HCT116 (cell line): ENCODE data around the gene COL18A1. TPM values are rescaled to one million over a fixed set of nuclear protein-coding genes. Genes with fewer than 3 reads are reported as not detected.

Source experiments
- ATAC-seq: fragments of 200-7000 bp; cut with Tn5 transposase; 2 replicates; pipeline ENCODE4 v1.9.1; 2020; ENCODE audit warnings: mild to moderate bottlenecking, moderate library complexity
- BruUV-seq: library from RNA; stranded (reverse); fragments of 400-500 nt; replicated peaks from 2 replicates; lab custom pipeline; 2021; lab: Mats Ljungman, UMichigan
- CTCF ChIA-PET: fragments of 300-600 bp; sonication (Branson Sonifier 250); formaldehyde crosslinking; loops from one replicate; lab custom pipeline; 2021; ENCODE audit warnings: antibody characterized with exemption; lab: Charles Lee
- POLR2A ChIA-PET: fragments of 300-600, 350-600 bp; sonication (Branson Sonifier 250); formaldehyde crosslinking; loops from one replicate; lab custom pipeline; 2021; ENCODE audit warnings: antibody characterized with exemption; lab: Charles Lee
- RAD21 ChIA-PET, 2 experiments: fragments of 300-600 bp; sonication (Branson Sonifier 250); formaldehyde crosslinking; loops; one replicate each; lab custom pipeline; 2023; ENCODE audit warnings: low total read pairs in 2 of 2; ENCODE audit not compliant: uncharacterized antibody in 2 of 2, unreplicated experiment in 2 of 2, low non-redundant PET in 1 of 2; lab: Charles Lee
- DNase-seq: peaks from one replicate; pipeline ENCODE4 v3.0.0-alpha.2; 2010; ENCODE audit warnings: low read depth, low spot score
- H2AFZ ChIP-seq: fragments of 200-600 bp; shearing (Covaris generic), sonication (generic); 2 replicates; pipeline ENCODE4 v1.6.1; 2017; ENCODE audit warnings: low read depth, mixed run types, mixed read lengths, antibody characterized with exemption, low read length; ENCODE audit not compliant: poor library complexity, severe bottlenecking
- H3K27ac ChIP-seq: 2 replicates; pipeline ENCODE4 v1.5.1; 2012; ENCODE audit warnings: low read depth, low read length
- H3K27me3 ChIP-seq: fragments of 200-600 bp; sonication (generic); 2 replicates; pipeline ENCODE4 v1.6.1; 2016; ENCODE audit warnings: mixed run types, low read length, mixed read lengths; ENCODE audit not compliant: insufficient read depth
- H3K36me3 ChIP-seq, 2 experiments: fragments of 200-500 bp in 1 of 2; fragments of 200-600 bp in 1 of 2; sonication (Bioruptor generic) in 1 of 2; sonication (generic) in 1 of 2; 2 replicates each; pipeline versions ENCODE4 v1.5.1 to v1.6.1; 2014 to 2016; ENCODE audit warnings: low read length in 2 of 2, inconsistent platforms in 1 of 2, mixed read lengths in 1 of 2, mixed run types in 1 of 2; ENCODE audit not compliant: insufficient read depth in 2 of 2, control insufficient read depth in 1 of 2
- H3K4me1 ChIP-seq, 2 experiments: fragments of 200-600 bp in 1 of 2; sonication (generic) in 1 of 2; 2 replicates each; pipeline versions ENCODE4 v1.5.1 to v1.6.1; 2012 to 2017; ENCODE audit warnings: low read length in 2 of 2, inconsistent platforms in 1 of 2, mild to moderate bottlenecking in 1 of 2, mixed read lengths in 1 of 2, mixed run types in 1 of 2, moderate library complexity in 1 of 2; ENCODE audit not compliant: insufficient read depth in 2 of 2, control insufficient read depth in 1 of 2
- H3K4me2 ChIP-seq: fragments of 200-600 bp; sonication (generic); 2 replicates; pipeline ENCODE4 v1.6.1; 2017; ENCODE audit warnings: mixed run types, low read length, mixed read lengths
- H3K4me3 ChIP-seq, 2 experiments: fragments of 200-600 bp in 1 of 2; sonication (generic) in 1 of 2; replicated peaks in 1 of 2; 2 replicates each; pipeline ENCODE4 v1.5.1; 2011 to 2016; ENCODE audit warnings: low read length in 2 of 2, control low read depth in 1 of 2, low read depth in 1 of 2, mild to moderate bottlenecking in 1 of 2, mixed read lengths in 1 of 2, mixed run types in 1 of 2
- H3K79me2 ChIP-seq: fragments of 200-600 bp; sonication (generic); 2 replicates; pipeline ENCODE4 v1.6.1; 2017; ENCODE audit warnings: mild to moderate bottlenecking, mixed run types, low read length, moderate library complexity, mixed read lengths; ENCODE audit not compliant: insufficient read depth
- H3K9ac ChIP-seq: fragments of 200-600 bp; sonication (generic); 2 replicates; pipeline ENCODE4 v1.6.1; 2016; ENCODE audit warnings: low read length, mixed read lengths
- H3K9me2 ChIP-seq: fragments of 200-600 bp; sonication (generic), shearing (Covaris generic); 2 replicates; pipeline ENCODE4 v1.6.1; 2017; ENCODE audit warnings: mixed run types, mild to moderate bottlenecking, moderate library complexity; ENCODE audit not compliant: insufficient read depth
- H3K9me3 ChIP-seq, 2 experiments: fragments of 200-500 bp in 1 of 2; fragments of 200-600 bp in 1 of 2; sonication (Bioruptor generic) in 1 of 2; sonication (generic) in 1 of 2; 2 replicates each; pipeline ENCODE4 v1.6.1; 2014 to 2017; ENCODE audit warnings: low read length in 2 of 2, mixed read lengths in 2 of 2, inconsistent platforms in 1 of 2, low read depth in 1 of 2, mild to moderate bottlenecking in 1 of 2, mixed run types in 1 of 2, moderate library complexity in 1 of 2; ENCODE audit not compliant: control insufficient read depth in 1 of 2, insufficient read depth in 1 of 2
- H4K20me1 ChIP-seq: fragments of 200-600 bp; sonication (generic), shearing (Covaris generic); 2 replicates; pipeline ENCODE4 v1.6.1; 2017; ENCODE audit warnings: mixed run types, mild to moderate bottlenecking, moderate library complexity; ENCODE audit not compliant: insufficient read depth
- JUND ChIP-seq: IDR thresholded peaks from 2 replicates; pipeline ENCODE4 v1.6.1; 2012
- POLR2AphosphoS5 ChIP-seq: IDR thresholded peaks from 2 replicates; pipeline ENCODE4 v1.6.1; 2011; ENCODE audit warnings: mild to moderate bottlenecking, low read depth, low read length, moderate library complexity
- SIN3A ChIP-seq: IDR thresholded peaks from 2 replicates; pipeline ENCODE4 v1.6.1; 2012; ENCODE audit warnings: low read depth
- SP1 ChIP-seq: IDR thresholded peaks from 2 replicates; pipeline ENCODE4 v1.6.1; 2012; ENCODE audit warnings: low read depth
- YY1 ChIP-seq: IDR thresholded peaks from 2 replicates; pipeline ENCODE4 v1.6.1; 2011; ENCODE audit warnings: low read length, low read depth, moderate library complexity, mild to moderate bottlenecking; ENCODE audit not compliant: insufficient replicate concordance; ENCODE audit errors: extremely low read depth
- intact Hi-C: fragments of 100-400 bp; cut with micrococcal nuclease; formaldehyde crosslinking; loops from 2 replicates; pipeline ENCODE4 v1.10.0; 2022
- total RNA-seq: library from RNA; stranded (reverse); gene quantifications from one replicate; pipeline ENCODE4 v1.2.1, GENCODE V29; 2021; ENCODE audit not compliant: unreplicated experiment
- TF ChIP-seq, protein P1 (sequence below): IDR thresholded peaks from 2 replicates; pipeline ENCODE4 v1.6.1; 2012
- TF ChIP-seq, protein P2 (sequence below), 3 experiments: fragments of 200-600 bp in 1 of 3; sonication (generic) in 1 of 3; IDR thresholded peaks in 2 of 3; conservative IDR thresholded peaks in 1 of 3; 2 replicates each; pipeline ENCODE4 v1.5.1; 2012 to 2017; ENCODE audit warnings: low read depth in 2 of 3, low read length in 2 of 3, antibody characterized with exemption in 1 of 3, borderline replicate concordance in 1 of 3, control low read depth in 1 of 3, mild to moderate bottlenecking in 1 of 3, mixed read lengths in 1 of 3, mixed run types in 1 of 3, moderate library complexity in 1 of 3; ENCODE audit not compliant: insufficient read depth in 1 of 3

COL18A1 gene
- total RNA-seq, 1 experiment from 2014 or later = 59.5 TPM

DNA sequence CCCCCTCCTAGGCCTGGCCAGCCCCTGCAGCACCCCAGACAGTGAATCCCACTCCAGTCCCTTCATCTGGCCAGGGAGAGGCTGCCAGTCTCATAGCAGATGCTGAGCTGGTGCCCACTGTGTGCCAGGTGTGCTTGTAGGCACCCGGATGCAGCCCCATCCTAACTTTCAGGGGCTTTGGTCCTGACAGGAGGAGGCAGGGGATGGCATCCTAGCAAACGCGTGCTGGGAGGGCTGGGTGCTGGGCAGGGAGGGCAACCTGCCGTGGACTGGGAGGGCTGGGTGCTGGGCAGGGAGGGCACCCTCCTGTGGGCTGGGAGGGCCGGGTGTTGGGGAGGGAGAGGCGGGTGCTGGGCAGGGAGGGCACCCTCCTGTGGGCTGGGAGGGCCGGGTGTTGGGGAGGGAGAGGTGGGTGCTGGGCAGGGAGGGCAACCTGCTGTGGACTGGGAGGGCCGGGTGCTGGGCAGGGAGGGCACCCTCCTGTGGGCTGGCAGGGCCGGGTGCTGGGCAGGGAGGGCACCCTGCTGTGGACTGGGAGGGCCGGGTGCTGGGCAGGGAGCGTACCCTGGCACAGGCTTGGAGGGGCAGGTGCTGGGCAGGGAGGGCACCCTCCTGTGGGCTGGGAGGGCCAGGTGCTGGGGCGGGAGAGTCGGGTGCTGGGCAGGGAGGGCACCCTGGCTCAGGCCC lies 102.0 kb downstream of the COL18A1 start:
- Histone ChIP-seq H2AFZ (no peak overlapping the region), H3K4me3 (no peak overlapping the region), H3K4me2 (no peak overlapping the region), H3K9me2 (no peaks in the 10 kb centered on the region), H3K9me3 (no peaks in the 10 kb centered on the region), H3K79me2 (no peaks in the 10 kb centered on the region), H3K4me1 (no peaks in the 10 kb centered on the region; a peak in 1 of 4 replicates), H3K27me3 (no peaks in the 10 kb centered on the region), H3K27ac (no peak overlapping the region), H3K36me3 (peaks cover 0 to 2% of the 10 kb centered on the region in 2 experiments; a peak in 1 of 4 replicates), H3K9ac (no peak overlapping the region), H4K20me1 (no peaks in the 10 kb centered on the region)
- BruUV-seq = no TSS peak
- RAD21 ChIA-PET = no interaction called here
- no peak for TF ChIP-seq YY1
- TF ChIP-seq POLR2AphosphoS5 = no peak
- POLR2A ChIA-PET = no interaction called here
- CTCF ChIA-PET = no interaction called here
- DNase-seq (no peak), ATAC-seq (no peak)
- intact Hi-C loops = no loop called here

DNA sequence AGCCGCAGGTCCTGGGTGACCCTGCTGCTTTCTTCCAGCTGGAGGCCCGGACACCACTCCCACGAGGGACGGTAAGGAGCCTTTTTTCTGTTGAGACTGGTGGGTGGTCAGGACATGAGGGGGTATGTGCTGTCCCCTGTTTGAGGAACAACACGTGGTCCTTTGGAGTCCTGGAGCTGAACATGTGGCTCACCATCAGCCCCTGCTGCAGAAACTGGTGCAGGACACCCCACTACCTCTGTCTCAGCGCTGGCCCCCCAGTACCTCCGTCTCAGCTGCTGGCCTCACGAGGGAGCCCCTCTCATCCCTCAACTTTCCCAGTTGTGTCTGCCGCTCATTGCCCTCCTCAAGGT lies 102.5 kb downstream of the COL18A1 start:
- Histone ChIP-seq H3K27me3 (no peaks in the 10 kb centered on the region), H2AFZ (no peak overlapping the region), H3K27ac (no peak overlapping the region), H3K4me1 (no peaks in the 10 kb centered on the region; a peak in 1 of 4 replicates), H3K4me2 (no peak overlapping the region), H4K20me1 (no peaks in the 10 kb centered on the region), H3K9me2 (no peaks in the 10 kb centered on the region), H3K79me2 (no peaks in the 10 kb centered on the region), H3K36me3 (peaks cover 0 to 2% of the 10 kb centered on the region in 2 experiments; a peak in 1 of 4 replicates), H3K9me3 (no peaks in the 10 kb centered on the region), H3K4me3 (no peak overlapping the region), H3K9ac (no peak overlapping the region)
- ATAC-seq = no peak
- intact Hi-C loops = no loop called here
- CTCF ChIA-PET = no interaction called here
- BruUV-seq = no TSS peak
- RAD21 ChIA-PET = no interaction called here
- POLR2A ChIA-PET = no interaction called here
- DNase-seq = no peak
- TF ChIP-seq, protein P1, sequence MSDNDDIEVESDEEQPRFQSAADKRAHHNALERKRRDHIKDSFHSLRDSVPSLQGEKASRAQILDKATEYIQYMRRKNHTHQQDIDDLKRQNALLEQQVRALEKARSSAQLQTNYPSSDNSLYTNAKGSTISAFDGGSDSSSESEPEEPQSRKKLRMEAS = no peak
- no peak for TF ChIP-seq SIN3A
- no peak for TF ChIP-seq JUND
- TF ChIP-seq SP1 = no peak
- no peak for TF ChIP-seq YY1
- no peak for TF ChIP-seq POLR2AphosphoS5
- TF ChIP-seq, protein P2, sequence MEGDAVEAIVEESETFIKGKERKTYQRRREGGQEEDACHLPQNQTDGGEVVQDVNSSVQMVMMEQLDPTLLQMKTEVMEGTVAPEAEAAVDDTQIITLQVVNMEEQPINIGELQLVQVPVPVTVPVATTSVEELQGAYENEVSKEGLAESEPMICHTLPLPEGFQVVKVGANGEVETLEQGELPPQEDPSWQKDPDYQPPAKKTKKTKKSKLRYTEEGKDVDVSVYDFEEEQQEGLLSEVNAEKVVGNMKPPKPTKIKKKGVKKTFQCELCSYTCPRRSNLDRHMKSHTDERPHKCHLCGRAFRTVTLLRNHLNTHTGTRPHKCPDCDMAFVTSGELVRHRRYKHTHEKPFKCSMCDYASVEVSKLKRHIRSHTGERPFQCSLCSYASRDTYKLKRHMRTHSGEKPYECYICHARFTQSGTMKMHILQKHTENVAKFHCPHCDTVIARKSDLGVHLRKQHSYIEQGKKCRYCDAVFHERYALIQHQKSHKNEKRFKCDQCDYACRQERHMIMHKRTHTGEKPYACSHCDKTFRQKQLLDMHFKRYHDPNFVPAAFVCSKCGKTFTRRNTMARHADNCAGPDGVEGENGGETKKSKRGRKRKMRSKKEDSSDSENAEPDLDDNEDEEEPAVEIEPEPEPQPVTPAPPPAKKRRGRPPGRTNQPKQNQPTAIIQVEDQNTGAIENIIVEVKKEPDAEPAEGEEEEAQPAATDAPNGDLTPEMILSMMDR (IDR thresholded peaks at IDR 0.05 in 2 of 3, conservative IDR thresholded peaks at IDR 0.05 in 1 of 3; ENCODE audit: borderline replicate concordance in 1 of 3, insufficient read depth in 1 of 3, low read depth in 2 of 3, low read length in 2 of 3) = no peak
- TF ChIP-seq, all 23 proteins: peak for 0
